ENCODE results near the gene CMC4. TPM values are rescaled to one million over a fixed set of nuclear protein-coding genes. Genes with fewer than 3 reads are reported as not detected.
A peak's percentile ranks its signal among the peaks of the same experiment; 100 is the strongest.

The CMC4 gene
- polyA plus RNA-seq, 2 of the 4 experiments (the other 2 are of a cell fraction), result 15.1 to 16.9 TPM

GRCh38 chrX:155028129-155028528, 42.8 kb downstream of the CMC4 start:
- Histone ChIP-seq H3K4me1 (peaks cover 27% of the 10 kb centered on the region), H3K4me2 (peak overlapping the region; percentile 87), H3K27ac (peak overlapping the region; percentile 89 to 98), H3K9me3 (no peaks in the 10 kb centered on the region), H3K4me3 (peak overlapping the region; percentile 62)
- ATAC-seq, result no peak
- POLR2A ChIA-PET, result no interaction called here
- no peak for TF ChIP-seq SMC3 (IDR thresholded peaks at IDR 0.05)
- no peak for TF ChIP-seq ZFP36 (IDR thresholded peaks at IDR 0.05; ENCODE audit: borderline replicate concordance, partially characterized antibody)
- TF ChIP-seq CBX8 (IDR thresholded peaks at IDR 0.05), result no peak
- TF ChIP-seq ELK1 (IDR thresholded peaks at IDR 0.05; ENCODE audit: low read depth, low read length), result no peak
- no peak for TF ChIP-seq GATA3 (IDR thresholded peaks at IDR 0.05; ENCODE audit: borderline replicate concordance)
- TF ChIP-seq MYC (IDR thresholded peaks at IDR 0.05; ENCODE audit: borderline replicate concordance, low read length), result no peak
- no peak for TF ChIP-seq ZSCAN20 (CRISPR knock-in tag; IDR thresholded peaks at IDR 0.05)
- TF ChIP-seq NFE2L2 (conservative IDR thresholded peaks at IDR 0.05; ENCODE audit: low read length), result no peak
- no peak for TF ChIP-seq CBX2 (IDR thresholded peaks at IDR 0.05; ENCODE audit: borderline replicate concordance, low read depth)
- no peak for TF ChIP-seq ESRRA (IDR thresholded peaks at IDR 0.05; ENCODE audit: borderline replicate concordance, low read length)
- TF ChIP-seq, protein P1, sequence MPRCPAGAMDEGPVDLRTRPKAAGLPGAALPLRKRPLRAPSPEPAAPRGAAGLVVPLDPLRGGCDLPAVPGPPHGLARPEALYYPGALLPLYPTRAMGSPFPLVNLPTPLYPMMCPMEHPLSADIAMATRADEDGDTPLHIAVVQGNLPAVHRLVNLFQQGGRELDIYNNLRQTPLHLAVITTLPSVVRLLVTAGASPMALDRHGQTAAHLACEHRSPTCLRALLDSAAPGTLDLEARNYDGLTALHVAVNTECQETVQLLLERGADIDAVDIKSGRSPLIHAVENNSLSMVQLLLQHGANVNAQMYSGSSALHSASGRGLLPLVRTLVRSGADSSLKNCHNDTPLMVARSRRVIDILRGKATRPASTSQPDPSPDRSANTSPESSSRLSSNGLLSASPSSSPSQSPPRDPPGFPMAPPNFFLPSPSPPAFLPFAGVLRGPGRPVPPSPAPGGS (IDR thresholded peaks at IDR 0.05), result no peak
- TF ChIP-seq MAFK (IDR thresholded peaks at IDR 0.05; ENCODE audit: partially characterized antibody), result no peak
- no peak for TF ChIP-seq HOXB13 (CRISPR knock-in tag; IDR thresholded peaks at IDR 0.05; ENCODE audit: low read depth)
- TF ChIP-seq NPAS2 (CRISPR knock-in tag; IDR thresholded peaks at IDR 0.05; ENCODE audit: borderline replicate concordance), result no peak
- TF ChIP-seq FOSL2 (IDR thresholded peaks at IDR 0.05), result no peak
- no peak for TF ChIP-seq FOSL2 (CRISPR knock-in tag; IDR thresholded peaks at IDR 0.05)
- TF ChIP-seq, protein P2, sequence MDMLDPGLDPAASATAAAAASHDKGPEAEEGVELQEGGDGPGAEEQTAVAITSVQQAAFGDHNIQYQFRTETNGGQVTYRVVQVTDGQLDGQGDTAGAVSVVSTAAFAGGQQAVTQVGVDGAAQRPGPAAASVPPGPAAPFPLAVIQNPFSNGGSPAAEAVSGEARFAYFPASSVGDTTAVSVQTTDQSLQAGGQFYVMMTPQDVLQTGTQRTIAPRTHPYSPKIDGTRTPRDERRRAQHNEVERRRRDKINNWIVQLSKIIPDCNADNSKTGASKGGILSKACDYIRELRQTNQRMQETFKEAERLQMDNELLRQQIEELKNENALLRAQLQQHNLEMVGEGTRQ (IDR thresholded peaks at IDR 0.05), result no peak
- TF ChIP-seq PBX3 (IDR thresholded peaks at IDR 0.05), result no peak
- no peak for TF ChIP-seq JUNB (IDR thresholded peaks at IDR 0.05)
- no peak for TF ChIP-seq FOSB (CRISPR knock-in tag; IDR thresholded peaks at IDR 0.05)
- TF ChIP-seq, protein P3, sequence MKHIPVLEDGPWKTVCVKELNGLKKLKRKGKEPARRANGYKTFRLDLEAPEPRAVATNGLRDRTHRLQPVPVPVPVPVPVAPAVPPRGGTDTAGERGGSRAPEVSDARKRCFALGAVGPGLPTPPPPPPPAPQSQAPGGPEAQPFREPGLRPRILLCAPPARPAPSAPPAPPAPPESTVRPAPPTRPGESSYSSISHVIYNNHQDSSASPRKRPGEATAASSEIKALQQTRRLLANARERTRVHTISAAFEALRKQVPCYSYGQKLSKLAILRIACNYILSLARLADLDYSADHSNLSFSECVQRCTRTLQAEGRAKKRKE (CRISPR knock-in tag; IDR thresholded peaks at IDR 0.05; ENCODE audit: low read depth), result no peak
- FAIRE-seq, result no peak
- 6% methylated on average over 3 of the region's 3 CpGs for WGBS (ENCODE audit: missing lambda C conversion rate)
- CTCF ChIA-PET, result interaction anchor here (1.3 to 1.5 kb wide), 2 partner anchors 11 to 48 kb away, joined by 3 read pairs; no protein-coding TSS in a partner anchor
- DNase-seq (ENCODE audit: low read depth in 1 of 2, low spot score in 1 of 2), result peak in 1 of 2 experiments; percentile 6

DNA sequence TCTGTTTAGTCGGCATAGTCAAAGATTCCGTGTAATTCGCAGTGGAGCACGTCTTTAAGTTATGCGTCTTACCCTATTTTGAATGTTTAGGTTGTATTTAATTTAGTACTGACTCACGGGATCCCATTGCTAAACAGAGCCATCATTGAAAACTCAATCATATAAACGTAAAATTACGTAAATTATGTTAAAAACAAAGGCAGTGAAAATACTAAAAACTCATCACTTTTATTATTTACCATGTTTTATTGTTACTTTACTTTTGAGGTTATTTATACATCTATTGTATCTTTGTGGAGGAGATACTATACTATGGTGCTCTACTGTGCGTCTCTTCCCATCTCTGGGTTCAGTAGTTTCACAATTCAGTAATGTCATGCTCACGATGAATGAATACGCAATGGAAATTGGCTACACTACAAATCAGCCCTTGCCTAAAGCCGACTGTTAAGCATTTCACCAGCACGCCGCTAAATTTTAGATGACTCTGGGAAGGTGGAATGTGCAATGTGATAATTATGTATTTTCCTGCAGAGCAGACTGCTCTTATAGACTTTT, 43.3 kb downstream of the CMC4 start:
- ChIA-PET POLR2A (interaction anchor here (0.8 to 1.4 kb wide), 5 partner anchors 10 to 189 kb away, joined by 4 to 8 read pairs (median 6); partner anchors contain the start of gene VBP1), CTCF (interaction anchor here (1.0 to 1.5 kb wide), 5 partner anchors 11 to 47 kb away, joined by 3 to 5 read pairs (median 3); no protein-coding TSS in a partner anchor)
- peak; percentile 61 for FAIRE-seq
- H3K27ac ChIP-seq, result peak overlapping the region; percentile 89 to 98
- peak; percentile 26 to 57 for ATAC-seq
- peak in 1 of 2 experiments; percentile 53 for DNase-seq (ENCODE audit: low read depth in 1 of 2, low spot score in 1 of 2)
- H3K4me2 ChIP-seq, result peak overlapping the region; percentile 87
- under 1% methylated on average over 14 of the region's 14 CpGs for WGBS (ENCODE audit: missing lambda C conversion rate)
- TF ChIP-seq PHF8 (IDR thresholded peaks at IDR 0.05; ENCODE audit: borderline replicate concordance, low read depth) (no peak), CEBPB (IDR thresholded peaks at IDR 0.05) (peak in 1 of 2 experiments; percentile 8; a peak in 2 of 4 replicates), HOXA7 (CRISPR knock-in tag; IDR thresholded peaks at IDR 0.05) (0 out of 2 replicates have a peak, but pooled peaks have one; percentile 38)
- H3K4me3 ChIP-seq, result peak overlapping the region; percentile 62
- H3K4me1 ChIP-seq, result peaks cover 27% of the 10 kb centered on the region
- no peaks in the 10 kb centered on the region for H3K9me3 ChIP-seq

All from A549 (cell line).